Hepatocyte (in vitro differentiated cells): ENCODE data around the gene CD8A.

Source experiments
- CTCF ChIP-seq: fragments of 200-600 bp; sonication (generic); IDR thresholded peaks from 2 replicates; pipeline ENCODE4 v1.5.1; 2016; ENCODE audit warnings: antibody characterized with exemption, mild to moderate bottlenecking; ENCODE audit not compliant: poor library complexity
- EZH2 ChIP-seq: fragments of 200-600 bp; sonication (generic); IDR thresholded peaks from 2 replicates; pipeline ENCODE4 v1.6.1; 2016; ENCODE audit warnings: antibody characterized with exemption, mild to moderate bottlenecking, borderline replicate concordance
- EZH2phosphoT487 ChIP-seq: fragments of 200-600 bp; sonication (generic); IDR thresholded peaks from one replicate; pipeline ENCODE4 v1.6.1; 2018; ENCODE audit warnings: antibody characterized with exemption, mild to moderate bottlenecking, low read depth, moderate library complexity; ENCODE audit not compliant: unreplicated experiment, severe bottlenecking

GRCh38 chr2:86818114-86818801 is 27.5 kb upstream of the CD8A start:
- TF ChIP-seq CTCF (no peak), EZH2 (no peak), EZH2phosphoT487 (no peak)
